H9 (cell line): Measurements from ENCODE around the gene NSUN2. TPM values are rescaled to one million over a fixed set of nuclear protein-coding genes. Genes with fewer than 3 reads are reported as not detected.

ENCODE experiments used
- DNase-seq: peaks from one replicate; pipeline ENCODE4 v3.0.0-alpha.2; 2017
- H2AFZ ChIP-seq: one replicate; pipeline ENCODE4 v1.6.1; 2013; ENCODE audit warnings: mild to moderate bottlenecking, low read length, control low read depth, moderate library complexity
- H2AK5ac ChIP-seq: 2 replicates; pipeline ENCODE4 v1.6.1; 2013; ENCODE audit warnings: low read length, control low read depth, mixed read lengths; ENCODE audit not compliant: insufficient read length
- H2BK120ac ChIP-seq: one replicate; pipeline ENCODE4 v1.6.1; 2013; ENCODE audit warnings: low read depth, mild to moderate bottlenecking, low read length, control low read depth, inconsistent platforms; ENCODE audit not compliant: poor library complexity, severe bottlenecking
- H2BK12ac ChIP-seq: 2 replicates; pipeline ENCODE4 v1.6.1; 2013; ENCODE audit warnings: low read length, control low read depth, mixed read lengths, low read depth; ENCODE audit not compliant: insufficient read length
- H2BK15ac ChIP-seq: 2 replicates; pipeline ENCODE4 v1.6.1; 2013; ENCODE audit warnings: low read depth, low read length, control low read depth
- H2BK20ac ChIP-seq: one replicate; pipeline ENCODE4 v1.6.1; 2013; ENCODE audit warnings: low read depth, mild to moderate bottlenecking, low read length, control low read depth, inconsistent platforms; ENCODE audit not compliant: poor library complexity, severe bottlenecking
- H2BK5ac ChIP-seq: 2 replicates; pipeline ENCODE4 v1.6.1; 2013; ENCODE audit warnings: low read length, control low read depth, mixed read lengths; ENCODE audit not compliant: insufficient read length
- H3K14ac ChIP-seq: 2 replicates; pipeline ENCODE4 v1.6.1; 2013; ENCODE audit warnings: low read length, control low read depth; ENCODE audit not compliant: insufficient read depth
- H3K18ac ChIP-seq: 2 replicates; pipeline ENCODE4 v1.6.1; 2013; ENCODE audit warnings: low read depth, mild to moderate bottlenecking, mixed read lengths, low read length, control low read depth; ENCODE audit not compliant: insufficient read length
- H3K23ac ChIP-seq: 2 replicates; pipeline ENCODE4 v1.6.1; 2013; ENCODE audit warnings: low read length, control low read depth, mixed read lengths, low read depth; ENCODE audit not compliant: insufficient read length
- H3K23me2 ChIP-seq: 2 replicates; pipeline ENCODE4 v1.6.1; 2013; ENCODE audit warnings: low read depth, mild to moderate bottlenecking, mixed read lengths, low read length, control low read depth; ENCODE audit not compliant: insufficient read length, poor library complexity, severe bottlenecking
- H3K27ac ChIP-seq: 2 replicates; pipeline ENCODE4 v1.5.1; 2013; ENCODE audit warnings: low read length, control low read depth, mixed read lengths, low read depth; ENCODE audit not compliant: insufficient read length
- H3K27me3 ChIP-seq: 2 replicates; pipeline ENCODE4 v1.6.1; 2013; ENCODE audit warnings: low read length, control low read depth, inconsistent platforms; ENCODE audit not compliant: insufficient read depth
- H3K4ac ChIP-seq: 2 replicates; pipeline ENCODE4 v1.6.1; 2013; ENCODE audit warnings: low read depth, mild to moderate bottlenecking, control low read depth, inconsistent platforms, low read length, moderate library complexity
- H3K4me1 ChIP-seq: 2 replicates; pipeline ENCODE4 v1.6.1; 2013; ENCODE audit warnings: low read length, control low read depth, inconsistent platforms; ENCODE audit not compliant: insufficient read depth
- H3K4me2 ChIP-seq: 2 replicates; pipeline ENCODE4 v1.6.1; 2013; ENCODE audit warnings: low read length, control low read depth, mixed read lengths; ENCODE audit not compliant: insufficient read length, insufficient read depth
- H3K56ac ChIP-seq: 2 replicates; pipeline ENCODE4 v1.6.1; 2013; ENCODE audit warnings: low read depth, mild to moderate bottlenecking, mixed read lengths, low read length, control low read depth; ENCODE audit not compliant: insufficient read length
- H3K79me1 ChIP-seq: 2 replicates; pipeline ENCODE4 v1.6.1; 2013; ENCODE audit warnings: low read depth, mild to moderate bottlenecking, moderate library complexity, low read length, control low read depth, inconsistent platforms; ENCODE audit not compliant: insufficient read depth, poor library complexity, severe bottlenecking
- H3K79me2 ChIP-seq: 2 replicates; pipeline ENCODE4 v1.6.1; 2013; ENCODE audit warnings: low read length, control low read depth, inconsistent platforms; ENCODE audit not compliant: insufficient read depth
- H3K9ac ChIP-seq: 2 replicates; pipeline ENCODE4 v1.6.1; 2013; ENCODE audit warnings: low read length, control low read depth, mixed read lengths; ENCODE audit not compliant: insufficient read length; ENCODE audit errors: extremely low read depth
- H3K9me3 ChIP-seq: one replicate; pipeline ENCODE4 v1.6.1; 2013; ENCODE audit warnings: low read depth, low read length, inconsistent platforms; ENCODE audit not compliant: control insufficient read depth
- H3T11ph ChIP-seq: one replicate; pipeline ENCODE4 v1.6.1; 2013; ENCODE audit warnings: mild to moderate bottlenecking, low read length, control low read depth, inconsistent platforms
- H4K20me1 ChIP-seq: one replicate; pipeline ENCODE4 v1.6.1; 2013; ENCODE audit not compliant: control insufficient read depth, insufficient read length, insufficient read depth
- H4K5ac ChIP-seq: 2 replicates; pipeline ENCODE4 v1.6.1; 2013; ENCODE audit warnings: low read depth, mild to moderate bottlenecking, mixed read lengths, low read length, control low read depth; ENCODE audit not compliant: insufficient read length
- H4K8ac ChIP-seq: replicated peaks from 2 replicates; pipeline ENCODE4 v1.6.1; 2013; ENCODE audit warnings: low read length, control low read depth, mixed read lengths, low read depth; ENCODE audit not compliant: insufficient read length
- H4K91ac ChIP-seq: 2 replicates; pipeline ENCODE4 v1.6.1; 2013; ENCODE audit warnings: low read depth, mild to moderate bottlenecking, moderate library complexity, mixed read lengths, low read length, control low read depth; ENCODE audit not compliant: insufficient read length
- H3K27ac Mint-ChIP-seq, 3 experiments: 2 replicates in 2 of 3; 3 replicates in 1 of 3; pipeline ENCODE4 v1.8.0; 2020 to 2021; ENCODE audit warnings: mixed read lengths in 3 of 3, mild to moderate bottlenecking in 1 of 3, moderate library complexity in 1 of 3
- H3K27me3 Mint-ChIP-seq: 2 replicates; pipeline ENCODE4 v1.8.0; 2021; ENCODE audit warnings: low read depth, mild to moderate bottlenecking, moderate library complexity, mixed read lengths
- H3K36me3 Mint-ChIP-seq, 3 experiments: 2 replicates in 2 of 3; 3 replicates in 1 of 3; pipeline ENCODE4 v1.8.0; 2020 to 2021; ENCODE audit warnings: low read depth in 3 of 3, mixed read lengths in 3 of 3; ENCODE audit not compliant: insufficient read depth in 1 of 3
- H3K4me1 Mint-ChIP-seq, 2 experiments: 2 replicates each; pipeline ENCODE4 v1.8.0; 2020; ENCODE audit warnings: mixed read lengths in 2 of 2
- H3K4me3 Mint-ChIP-seq, 2 experiments: 2 replicates in 1 of 2; 3 replicates in 1 of 2; pipeline ENCODE4 v1.8.0; 2020 to 2021; ENCODE audit warnings: mild to moderate bottlenecking in 2 of 2, mixed read lengths in 2 of 2, moderate library complexity in 1 of 2
- H3K9me3 Mint-ChIP-seq, 2 experiments: 2 replicates in 1 of 2; 3 replicates in 1 of 2; pipeline ENCODE4 v1.8.0; 2020; ENCODE audit warnings: mild to moderate bottlenecking in 2 of 2, mixed read lengths in 2 of 2, moderate library complexity in 1 of 2
- WGBS: extraction: QIAGEN DNeasy Blood & Tissue Kit; methylation state at CpG from one replicate; pipeline ENCODE4 v1.1.7; 2013; ENCODE audit warnings: missing lambda C conversion rate, low lambda C conversion rate, mixed read lengths; ENCODE audit not compliant: insufficient read length; ENCODE audit errors: extremely low coverage; 5-methylcytosine and 5-hydroxymethylcytosine counted together
- total RNA-seq: library from RNA; stranded (reverse); gene quantifications from 2 replicates; pipeline ENCODE4 v1.2.1, GENCODE V29; 2021
- TF ChIP-seq, protein P1 (sequence below): fragments of 200-600 bp; sonication (generic); conservative IDR thresholded peaks from 3 replicates; pipeline ENCODE4 v1.8.0; 2021; ENCODE audit warnings: antibody characterized with exemption, mild to moderate bottlenecking

The NSUN2 gene
- total RNA-seq, 1 experiment from 2014 or later = 115 TPM

DNA sequence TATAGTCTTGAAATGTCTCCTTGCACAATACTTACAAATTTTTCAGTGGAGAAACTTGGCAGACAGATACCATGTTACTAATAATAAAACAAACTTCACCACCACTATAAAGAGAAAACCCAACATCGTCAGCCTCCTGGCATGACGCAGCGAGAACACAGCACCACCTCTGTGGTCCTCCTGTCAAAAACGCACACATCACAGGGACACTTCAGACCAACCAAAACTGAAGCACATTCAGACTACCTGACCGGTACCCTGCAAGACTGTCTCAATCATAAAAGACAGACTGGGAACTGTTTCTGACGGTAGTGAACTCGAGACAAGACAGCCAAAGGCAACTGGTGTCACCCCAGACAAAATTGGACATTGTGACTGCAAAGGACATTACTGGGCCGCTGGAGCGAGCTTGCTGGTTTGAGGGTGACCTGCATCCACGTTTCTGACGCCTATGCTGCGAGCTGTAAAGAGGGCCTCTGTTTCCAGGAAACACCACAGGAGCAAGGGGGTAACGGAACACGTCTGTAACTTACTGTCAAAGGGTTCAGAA, 34.4 kb downstream of the NSUN2 start:
- Histone ChIP-seq H4K5ac (no peak overlapping the region), H2BK20ac (no peak overlapping the region), H2BK5ac (no peak overlapping the region), H3K14ac (no peak overlapping the region), H3K4me1 (no peaks in the 10 kb centered on the region), H3K23ac (no peak overlapping the region), H4K20me1 (no peaks in the 10 kb centered on the region), H3K27me3 (no peaks in the 10 kb centered on the region), H3K18ac (no peak overlapping the region), H2AFZ (no peak overlapping the region), H4K91ac (no peak overlapping the region), H2BK15ac (no peak overlapping the region), H2BK120ac (no peak overlapping the region), H3K9me3 (no peaks in the 10 kb centered on the region), H3K79me2 (no peaks in the 10 kb centered on the region), H3K27ac (no peak overlapping the region), H3K4me2 (no peak overlapping the region), H3T11ph (no peak overlapping the region), H3K9ac (no peak overlapping the region), H3K79me1 (no peaks in the 10 kb centered on the region), H4K8ac (no peak overlapping the region), H2BK12ac (no peak overlapping the region), H2AK5ac (no peak overlapping the region), H3K56ac (no peak overlapping the region), H3K23me2 (no peaks in the 10 kb centered on the region), H3K4ac (no peak overlapping the region)
- no CpG with 5 or more reads among the region's 14 CpGs for WGBS
- no peaks in the 10 kb centered on the region for H3K27me3 Mint-ChIP-seq
- no peak overlapping the region for H3K4me3 Mint-ChIP-seq
- TF ChIP-seq, protein P1, sequence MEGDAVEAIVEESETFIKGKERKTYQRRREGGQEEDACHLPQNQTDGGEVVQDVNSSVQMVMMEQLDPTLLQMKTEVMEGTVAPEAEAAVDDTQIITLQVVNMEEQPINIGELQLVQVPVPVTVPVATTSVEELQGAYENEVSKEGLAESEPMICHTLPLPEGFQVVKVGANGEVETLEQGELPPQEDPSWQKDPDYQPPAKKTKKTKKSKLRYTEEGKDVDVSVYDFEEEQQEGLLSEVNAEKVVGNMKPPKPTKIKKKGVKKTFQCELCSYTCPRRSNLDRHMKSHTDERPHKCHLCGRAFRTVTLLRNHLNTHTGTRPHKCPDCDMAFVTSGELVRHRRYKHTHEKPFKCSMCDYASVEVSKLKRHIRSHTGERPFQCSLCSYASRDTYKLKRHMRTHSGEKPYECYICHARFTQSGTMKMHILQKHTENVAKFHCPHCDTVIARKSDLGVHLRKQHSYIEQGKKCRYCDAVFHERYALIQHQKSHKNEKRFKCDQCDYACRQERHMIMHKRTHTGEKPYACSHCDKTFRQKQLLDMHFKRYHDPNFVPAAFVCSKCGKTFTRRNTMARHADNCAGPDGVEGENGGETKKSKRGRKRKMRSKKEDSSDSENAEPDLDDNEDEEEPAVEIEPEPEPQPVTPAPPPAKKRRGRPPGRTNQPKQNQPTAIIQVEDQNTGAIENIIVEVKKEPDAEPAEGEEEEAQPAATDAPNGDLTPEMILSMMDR = no peak
- no peak for DNase-seq
- no peaks in the 10 kb centered on the region for H3K9me3 Mint-ChIP-seq
- peaks cover 34 to 71% (median 65%) of the 10 kb centered on the region in 3 experiments; a peak in 6 of 7 replicates for H3K36me3 Mint-ChIP-seq
- H3K4me1 Mint-ChIP-seq = 0 out of 4 replicates have a peak, but pooled peaks cover 0 to 2% of the 10 kb centered on the region in 2 experiments
- no peak overlapping the region for H3K27ac Mint-ChIP-seq
